ENCODE data around the gene CRYBA4.
"Not testable (repeated sequence)": the region's sequence is repeated elsewhere in the genome, so short reads cannot be mapped to it uniquely, and the experiment has no call there.

CRYBA4 gene

GRCh38 chr22:26597480-26597879 is 24.3 kb upstream of the CRYBA4 start:
- DNase-seq = no peak

- DNase-seq = no peak
Observed at GRCh38 chr22:26599505-26599904, 22.3 kb upstream of the CRYBA4 start.

- no peak for DNase-seq
Observed at GRCh38 chr22:26601726-26602125, 20.0 kb upstream of the CRYBA4 start.

GRCh38 chr22:26602127-26602526 is 19.6 kb upstream of the CRYBA4 start:
- no peak for DNase-seq

- DNase-seq = no peak
Observed at GRCh38 chr22:26604368-26604767, 17.4 kb upstream of the CRYBA4 start.

- DNase-seq = no peak
Observed at GRCh38 chr22:26606611-26607010, 15.2 kb upstream of the CRYBA4 start.

- no peak for DNase-seq
Observed at GRCh38 chr22:26608129-26608528, 13.6 kb upstream of the CRYBA4 start.

GRCh38 chr22:26609287-26609686 is 12.5 kb upstream of the CRYBA4 start:
- no peak for DNase-seq

- no peak for DNase-seq
Observed at GRCh38 chr22:26610072-26610958, 11.4 kb upstream of the CRYBA4 start.

- DNase-seq = no peak
Observed at GRCh38 chr22:26610996-26611395, 10.8 kb upstream of the CRYBA4 start.

- DNase-seq = no peak
Observed at GRCh38 chr22:26612652-26613051, 9.1 kb upstream of the CRYBA4 start.

GRCh38 chr22:26613753-26614152 is 8.0 kb upstream of the CRYBA4 start:
- not testable (repeated sequence) for DNase-seq

GRCh38 chr22:26614322-26614721 is 7.4 kb upstream of the CRYBA4 start:
- DNase-seq = no peak

- DNase-seq = no peak
Observed at GRCh38 chr22:26615149-26615548, 6.6 kb upstream of the CRYBA4 start.

GRCh38 chr22:26615830-26616435 is 5.8 kb upstream of the CRYBA4 start:
- DNase-seq = no peak

- no peak for DNase-seq
Observed at GRCh38 chr22:26616650-26617049, 5.1 kb upstream of the CRYBA4 start.

- no peak for DNase-seq
Observed at GRCh38 chr22:26617271-26618199, 4.2 kb upstream of the CRYBA4 start, which contains the start of gene CRYBB1. Gene CRYBB1 (minus strand): TSS chr22:26618027. CDS start chr22:26616319, 1,708 bp downstream.

GRCh38 chr22:26618455-26618854 is 3.3 kb upstream of the CRYBA4 start:
- no peak for DNase-seq

GRCh38 chr22:26619510-26619909 is 2.3 kb upstream of the CRYBA4 start:
- DNase-seq = no peak

- DNase-seq = no peak
Observed at GRCh38 chr22:26620197-26620596, 1.6 kb upstream of the CRYBA4 start.

GRCh38 chr22:26623984-26624383 is 2.2 kb downstream of the CRYBA4 start:
- DNase-seq = no peak

GRCh38 chr22:26624803-26625202 is 3.0 kb downstream of the CRYBA4 start:
- DNase-seq = no peak

All from NCI-H1694 (cell line).